ENCODE data around the gene LRRTM4. TPM values are rescaled to one million over a fixed set of nuclear protein-coding genes. Genes with fewer than 3 reads are reported as not detected.

LRRTM4 gene
- total RNA-seq, 1 experiment from 2014 or later: 0.13 TPM

DNA sequence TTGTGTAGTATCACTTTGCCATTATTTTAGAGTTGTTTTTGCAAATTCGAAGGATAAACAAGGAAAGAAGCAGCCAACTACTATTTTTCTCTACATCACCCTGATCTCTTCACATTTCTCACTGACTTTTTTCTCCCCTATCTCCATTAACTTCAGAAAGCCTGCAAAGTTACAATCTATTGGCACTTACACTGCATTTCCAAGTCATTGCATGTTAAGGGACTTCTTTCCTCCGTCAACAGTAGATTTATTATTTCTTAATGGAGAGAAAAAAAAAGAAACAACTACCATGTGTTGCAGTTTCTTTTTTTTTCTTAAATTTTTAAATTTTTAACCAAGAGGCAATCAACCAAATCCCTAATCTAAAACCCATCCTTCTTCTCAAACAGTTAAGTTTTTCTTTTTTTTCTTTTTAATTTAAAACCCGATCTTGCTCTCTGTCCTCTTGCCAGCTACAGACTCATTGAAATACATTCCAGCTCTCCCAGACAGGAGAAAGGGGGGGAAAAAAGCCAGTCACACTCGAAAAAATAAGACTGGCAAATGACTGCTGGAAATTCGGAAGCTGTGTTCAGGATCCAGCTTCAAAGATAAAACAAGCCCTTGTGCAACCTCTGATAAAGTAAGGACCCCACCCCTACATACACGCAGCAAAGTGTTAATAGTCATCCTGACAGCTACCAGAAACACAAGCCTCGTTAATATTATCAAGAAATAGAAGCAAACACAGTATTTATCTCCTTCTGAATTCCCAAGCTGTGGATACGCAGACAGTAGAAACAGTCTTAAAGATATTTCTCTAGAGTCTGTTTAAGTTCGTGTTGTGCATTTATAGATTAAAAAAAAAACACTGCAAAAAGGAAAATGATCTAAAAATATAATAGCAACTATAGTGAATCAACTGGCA lies 1.3 kb downstream of the LRRTM4 start:
- POLR2A ChIA-PET (ENCODE audit: low non-redundant PET): interaction anchor here (0.5 kb wide), 1 partner anchor 332 kb away, joined by 3 read pairs; no protein-coding TSS in a partner anchor
- H3K4me1 ChIP-seq (ENCODE audit: insufficient read depth, low read length, poor library complexity, severe bottlenecking): no peaks in the 10 kb centered on the region
- no peaks in the 10 kb centered on the region for H3K9me3 ChIP-seq (ENCODE audit: low read depth, low read length, poor library complexity, severe bottlenecking)
- TF ChIP-seq EZH2 (IDR thresholded peaks at IDR 0.05; ENCODE audit: borderline replicate concordance, low read depth, low read length, poor library complexity, severe bottlenecking): no peak
- TF ChIP-seq, protein P1, sequence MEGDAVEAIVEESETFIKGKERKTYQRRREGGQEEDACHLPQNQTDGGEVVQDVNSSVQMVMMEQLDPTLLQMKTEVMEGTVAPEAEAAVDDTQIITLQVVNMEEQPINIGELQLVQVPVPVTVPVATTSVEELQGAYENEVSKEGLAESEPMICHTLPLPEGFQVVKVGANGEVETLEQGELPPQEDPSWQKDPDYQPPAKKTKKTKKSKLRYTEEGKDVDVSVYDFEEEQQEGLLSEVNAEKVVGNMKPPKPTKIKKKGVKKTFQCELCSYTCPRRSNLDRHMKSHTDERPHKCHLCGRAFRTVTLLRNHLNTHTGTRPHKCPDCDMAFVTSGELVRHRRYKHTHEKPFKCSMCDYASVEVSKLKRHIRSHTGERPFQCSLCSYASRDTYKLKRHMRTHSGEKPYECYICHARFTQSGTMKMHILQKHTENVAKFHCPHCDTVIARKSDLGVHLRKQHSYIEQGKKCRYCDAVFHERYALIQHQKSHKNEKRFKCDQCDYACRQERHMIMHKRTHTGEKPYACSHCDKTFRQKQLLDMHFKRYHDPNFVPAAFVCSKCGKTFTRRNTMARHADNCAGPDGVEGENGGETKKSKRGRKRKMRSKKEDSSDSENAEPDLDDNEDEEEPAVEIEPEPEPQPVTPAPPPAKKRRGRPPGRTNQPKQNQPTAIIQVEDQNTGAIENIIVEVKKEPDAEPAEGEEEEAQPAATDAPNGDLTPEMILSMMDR (conservative IDR thresholded peaks at IDR 0.05; ENCODE audit: low read depth, low read length): no peak
- no TSS peak for BruUV-seq (replicated peaks)
- intact Hi-C loops (cut with micrococcal nuclease; ENCODE audit: unreplicated experiment): no loop called here
- H3K27me3 ChIP-seq (replicated peaks; ENCODE audit: insufficient read depth, low read depth, low read length, poor library complexity): no peaks in the 10 kb centered on the region
- CTCF ChIA-PET: no interaction called here
- DNase-seq (ENCODE audit: low spot score): no peak
- no peak overlapping the region for H3K4me3 ChIP-seq (ENCODE audit: low read depth, low read length, poor library complexity, severe bottlenecking)
- H3K27ac ChIP-seq (ENCODE audit: low read depth, low read length, poor library complexity, severe bottlenecking): no peak overlapping the region
- H3K36me3 ChIP-seq (ENCODE audit: insufficient read depth, low read length, poor library complexity, severe bottlenecking): no peaks in the 10 kb centered on the region

GRCh38 chr2:77519888-77520506 lies 2.2 kb downstream of the LRRTM4 start:
- Histone ChIP-seq H3K27ac (ENCODE audit: low read depth, low read length, poor library complexity, severe bottlenecking) (no peak overlapping the region), H3K27me3 (replicated peaks; ENCODE audit: insufficient read depth, low read depth, low read length, poor library complexity) (no peaks in the 10 kb centered on the region), H3K36me3 (ENCODE audit: insufficient read depth, low read length, poor library complexity, severe bottlenecking) (no peaks in the 10 kb centered on the region), H3K4me3 (ENCODE audit: low read depth, low read length, poor library complexity, severe bottlenecking) (no peak overlapping the region), H3K9me3 (ENCODE audit: low read depth, low read length, poor library complexity, severe bottlenecking) (no peaks in the 10 kb centered on the region), H3K4me1 (ENCODE audit: insufficient read depth, low read length, poor library complexity, severe bottlenecking) (no peaks in the 10 kb centered on the region)
- intact Hi-C loops (cut with micrococcal nuclease; ENCODE audit: unreplicated experiment): no loop called here
- no peak for TF ChIP-seq EZH2 (IDR thresholded peaks at IDR 0.05; ENCODE audit: borderline replicate concordance, low read depth, low read length, poor library complexity, severe bottlenecking)
- TF ChIP-seq, protein P1 (conservative IDR thresholded peaks at IDR 0.05; ENCODE audit: low read depth, low read length): no peak
- DNase-seq (ENCODE audit: low spot score): no peak
- BruUV-seq (replicated peaks): no TSS peak
- CTCF ChIA-PET: no interaction called here
- POLR2A ChIA-PET (ENCODE audit: low non-redundant PET): no interaction called here

DNA sequence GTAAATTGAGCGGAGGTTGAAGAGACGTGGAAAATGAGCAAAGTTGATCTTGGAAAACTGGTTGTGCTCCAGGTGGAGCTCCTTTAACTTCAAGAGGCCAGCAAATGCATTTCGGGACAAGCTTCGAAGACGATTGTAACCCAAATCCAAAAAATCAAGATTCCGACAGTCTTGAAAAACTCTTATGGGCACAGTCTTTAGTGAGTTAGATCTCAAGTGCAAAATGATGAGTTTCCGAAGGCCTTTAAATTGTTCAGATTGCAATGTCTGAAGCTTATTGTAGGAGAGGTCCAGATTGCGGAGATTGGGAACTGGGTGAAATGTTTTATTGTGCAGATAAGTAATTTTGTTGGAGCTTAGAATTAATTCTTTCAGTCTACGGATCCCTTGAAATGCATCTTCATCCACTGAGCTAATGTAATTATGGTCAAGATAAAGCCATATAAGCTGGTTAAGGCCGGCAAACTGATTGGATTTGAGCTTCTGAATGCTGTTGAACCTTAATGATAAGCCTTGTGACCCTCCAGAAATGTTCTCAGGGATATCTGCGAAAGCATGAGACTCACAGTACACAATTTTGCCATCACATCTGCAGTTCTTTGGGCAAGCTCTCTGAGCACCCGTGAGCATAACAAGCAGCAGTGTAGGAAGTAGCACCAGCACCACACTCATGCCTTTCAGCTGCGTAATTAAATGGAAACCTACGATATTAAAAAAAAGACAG lies 2.9 kb downstream of the LRRTM4 start:
- no peak for DNase-seq (ENCODE audit: low spot score)
- no peak overlapping the region for H3K27ac ChIP-seq (ENCODE audit: low read depth, low read length, poor library complexity, severe bottlenecking)
- H3K36me3 ChIP-seq (ENCODE audit: insufficient read depth, low read length, poor library complexity, severe bottlenecking): no peaks in the 10 kb centered on the region
- ChIA-PET POLR2A (ENCODE audit: low non-redundant PET) (no interaction called here), CTCF (no interaction called here)
- no peaks in the 10 kb centered on the region for H3K9me3 ChIP-seq (ENCODE audit: low read depth, low read length, poor library complexity, severe bottlenecking)
- H3K4me1 ChIP-seq (ENCODE audit: insufficient read depth, low read length, poor library complexity, severe bottlenecking): no peaks in the 10 kb centered on the region
- TF ChIP-seq EZH2 (IDR thresholded peaks at IDR 0.05; ENCODE audit: borderline replicate concordance, low read depth, low read length, poor library complexity, severe bottlenecking): no peak
- TF ChIP-seq, protein P1 (conservative IDR thresholded peaks at IDR 0.05; ENCODE audit: low read depth, low read length): no peak
- intact Hi-C loops (cut with micrococcal nuclease; ENCODE audit: unreplicated experiment): no loop called here
- H3K4me3 ChIP-seq (ENCODE audit: low read depth, low read length, poor library complexity, severe bottlenecking): no peak overlapping the region
- H3K27me3 ChIP-seq (replicated peaks; ENCODE audit: insufficient read depth, low read depth, low read length, poor library complexity): no peaks in the 10 kb centered on the region
- no TSS peak for BruUV-seq (replicated peaks)

Data from A673 (cell line).